ENCODE measurements around the gene CAPN3.

CAPN3 gene

DNA sequence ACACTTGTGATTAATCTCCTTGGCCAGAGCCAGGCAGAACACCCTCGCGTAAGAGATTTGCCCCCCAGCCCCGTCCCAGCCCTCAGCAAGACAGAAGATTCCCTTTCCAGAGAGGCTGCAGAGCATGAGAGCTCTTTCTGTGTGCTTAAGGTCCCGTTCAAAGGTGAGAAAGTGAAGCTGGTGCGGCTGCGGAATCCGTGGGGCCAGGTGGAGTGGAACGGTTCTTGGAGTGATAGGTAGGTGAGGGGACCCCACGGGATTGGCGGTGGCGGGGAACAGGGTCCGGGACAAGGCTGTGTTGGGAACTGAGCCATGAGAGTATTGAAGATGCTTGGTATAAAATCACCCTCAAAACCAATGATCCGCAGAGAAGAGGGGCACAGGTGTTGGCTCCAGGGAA lies 34.8 kb downstream of the CAPN3 start:
- DNase-seq (ENCODE audit: low read depth in 3 of 3): no peak

DNA sequence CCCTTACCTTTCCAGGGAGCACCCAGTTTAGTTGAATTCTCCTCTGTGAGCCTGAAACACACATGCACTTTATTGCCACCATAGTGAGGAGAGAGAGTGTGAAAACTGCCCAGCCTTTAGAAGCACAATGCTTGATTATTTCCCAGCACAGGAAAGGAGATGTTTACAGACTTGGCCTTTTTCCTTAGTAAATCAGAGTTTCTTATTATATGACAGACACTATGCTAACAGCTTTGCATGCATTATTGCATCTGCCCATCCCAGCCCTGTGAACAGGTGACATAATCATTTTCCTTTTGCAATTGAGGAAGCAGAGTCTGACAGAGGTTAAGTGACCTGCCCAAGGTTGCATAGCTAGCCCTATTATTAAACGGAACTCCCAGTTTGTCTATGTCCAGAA lies 36.5 kb downstream of the CAPN3 start:
- DNase-seq (ENCODE audit: low read depth in 3 of 3): no peak

- DNase-seq (ENCODE audit: low read depth in 3 of 3): no peak
Measured at GRCh38 chr15:42401544-42402454, 42.5 kb downstream of the CAPN3 start.

DNA sequence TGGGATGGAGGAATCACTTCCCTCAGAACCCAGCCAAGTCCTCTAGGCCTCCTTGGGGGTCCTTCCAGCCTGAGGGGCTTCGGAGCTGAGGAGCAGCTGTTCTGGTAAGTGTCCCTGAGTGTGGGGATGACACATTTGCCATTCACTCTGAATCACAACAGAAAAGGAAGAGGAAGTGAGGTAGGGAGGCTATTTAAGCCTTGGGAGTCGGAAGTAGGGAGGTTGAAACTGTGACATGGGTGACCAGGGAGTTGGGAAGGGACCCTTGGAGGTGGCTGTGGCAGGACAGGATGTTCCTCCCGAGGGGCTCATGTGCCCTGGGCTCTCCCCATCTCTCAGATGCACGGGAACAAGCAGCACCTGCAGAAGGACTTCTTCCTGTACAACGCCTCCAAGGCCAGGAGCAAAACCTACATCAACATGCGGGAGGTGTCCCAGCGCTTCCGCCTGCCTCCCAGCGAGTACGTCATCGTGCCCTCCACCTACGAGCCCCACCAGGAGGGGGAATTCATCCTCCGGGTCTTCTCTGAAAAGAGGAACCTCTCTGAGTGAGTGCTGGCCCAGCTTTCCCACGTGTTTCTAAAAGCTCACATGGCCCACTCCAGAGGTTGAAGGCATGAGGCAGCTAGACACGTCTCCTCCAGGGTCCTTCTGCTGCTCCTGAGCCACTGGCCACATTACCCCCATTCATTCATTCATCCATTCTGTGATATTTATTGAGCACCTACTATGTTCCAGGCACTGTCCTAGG lies 43.3 kb downstream of the CAPN3 start:
- no peak for DNase-seq (ENCODE audit: low read depth in 3 of 3)

GRCh38 chr15:42403389-42403788 lies 44.1 kb downstream of the CAPN3 start:
- no peak for DNase-seq (ENCODE audit: low read depth in 3 of 3)

DNA sequence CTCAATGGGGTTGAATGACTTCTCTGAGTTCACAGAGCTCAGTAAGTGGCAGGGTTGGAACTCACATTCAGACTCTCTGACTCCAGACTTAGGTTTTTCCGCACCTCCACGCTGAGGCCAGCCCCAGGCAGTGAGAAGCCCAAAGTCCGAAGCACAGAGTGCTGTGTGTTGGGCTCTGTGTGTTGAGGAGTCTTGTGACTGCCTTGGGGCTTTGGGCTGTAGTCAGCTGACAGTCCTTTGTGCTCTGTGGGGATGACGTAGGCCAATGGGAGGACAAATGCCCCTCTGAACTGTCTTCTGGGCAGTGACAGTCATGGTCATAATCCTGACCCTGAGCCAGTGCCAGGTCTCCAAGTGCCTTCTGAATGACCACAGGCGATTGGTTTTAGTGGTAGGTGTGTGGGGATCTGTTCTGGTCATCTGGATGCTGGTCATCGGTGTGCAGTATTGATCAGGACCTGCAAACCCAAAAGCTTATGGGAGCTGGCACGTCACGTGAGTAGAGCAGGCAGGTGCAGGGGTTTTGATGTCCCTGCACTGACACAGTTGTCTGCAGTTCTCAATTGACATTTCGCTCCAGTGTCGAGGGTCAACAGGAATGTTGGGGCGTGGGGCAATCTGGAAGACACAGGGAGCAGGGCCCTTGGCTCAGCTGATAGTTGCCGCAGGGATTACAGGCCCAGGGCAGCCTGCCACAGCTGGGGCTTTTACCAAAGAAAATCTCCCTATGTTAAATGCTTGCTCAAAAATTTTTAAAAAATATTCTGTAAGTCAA lies 45.3 kb downstream of the CAPN3 start:
- no peak for DNase-seq (ENCODE audit: low read depth in 3 of 3)

DNA sequence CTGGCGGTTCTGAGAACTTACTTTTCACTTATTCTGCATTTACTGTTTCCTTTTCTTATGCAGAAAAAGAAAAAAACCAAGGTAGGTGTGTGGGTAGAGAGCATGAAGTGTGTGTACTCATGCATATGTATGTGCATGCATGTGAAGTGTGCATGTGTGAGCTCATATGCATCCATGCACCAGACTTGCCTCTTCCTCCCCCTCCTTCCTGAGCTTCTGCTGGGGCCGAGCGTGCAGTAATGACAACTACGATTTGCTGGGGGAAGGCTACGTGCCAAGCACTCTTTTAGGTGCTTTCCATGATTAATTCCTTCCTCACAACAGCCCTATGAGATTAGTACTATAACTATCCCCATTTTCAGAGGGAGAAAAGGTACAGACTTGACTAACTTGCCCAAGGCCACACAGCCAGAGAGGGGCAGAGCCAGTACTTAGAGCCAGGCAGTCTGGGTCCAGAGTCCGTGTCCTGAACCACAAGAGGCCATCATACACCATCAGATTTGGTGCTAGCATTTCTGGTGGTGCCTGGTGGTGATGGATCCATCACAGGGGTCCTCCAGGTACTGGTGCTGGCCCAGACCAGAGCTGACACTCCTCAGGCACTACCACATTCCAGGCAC lies 46.7 kb downstream of the CAPN3 start:
- no peak for DNase-seq (ENCODE audit: low read depth in 3 of 3)

GRCh38 chr15:42408178-42408577 lies 48.9 kb downstream of the CAPN3 start:
- no peak for DNase-seq (ENCODE audit: low read depth in 3 of 3)

DNA sequence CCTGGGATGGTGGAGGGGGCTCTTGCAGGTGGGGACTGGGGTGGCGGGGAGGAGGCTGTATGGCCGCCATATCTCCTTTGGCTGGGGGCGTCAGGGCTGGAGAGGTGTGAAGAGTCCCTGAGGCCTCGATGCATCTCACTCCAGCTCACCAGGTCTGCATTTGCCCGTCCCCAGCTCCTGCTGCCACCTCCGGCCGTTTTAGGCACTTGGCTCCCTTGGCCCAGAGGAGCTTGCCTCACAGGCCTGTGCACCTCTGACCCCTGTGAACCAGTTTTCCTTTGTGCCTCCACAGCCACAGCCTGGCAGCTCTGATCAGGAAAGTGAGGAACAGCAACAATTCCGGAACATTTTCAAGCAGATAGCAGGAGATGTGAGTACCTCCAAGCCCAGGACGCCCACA lies 49.7 kb downstream of the CAPN3 start:
- no peak for DNase-seq (ENCODE audit: low read depth in 3 of 3)

DNA sequence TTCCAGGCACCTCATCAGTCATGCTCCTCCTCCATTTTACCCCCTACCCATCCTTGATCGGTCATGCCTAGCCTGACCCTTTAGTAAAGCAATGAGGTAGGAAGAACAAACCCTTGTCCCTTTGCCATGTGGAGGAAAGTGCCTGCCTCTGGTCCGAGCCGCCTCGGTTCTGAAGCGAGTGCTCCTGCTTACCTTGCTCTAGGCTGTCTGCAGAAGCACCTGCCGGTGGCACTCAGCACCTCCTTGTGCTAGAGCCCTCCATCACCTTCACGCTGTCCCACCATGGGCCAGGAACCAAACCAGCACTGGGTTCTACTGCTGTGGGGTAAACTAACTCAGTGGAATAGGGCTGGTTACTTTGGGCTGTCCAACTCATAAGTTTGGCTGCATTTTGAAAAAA lies 52.6 kb downstream of the CAPN3 start:
- no peak for DNase-seq (ENCODE audit: low read depth in 3 of 3)

DNA sequence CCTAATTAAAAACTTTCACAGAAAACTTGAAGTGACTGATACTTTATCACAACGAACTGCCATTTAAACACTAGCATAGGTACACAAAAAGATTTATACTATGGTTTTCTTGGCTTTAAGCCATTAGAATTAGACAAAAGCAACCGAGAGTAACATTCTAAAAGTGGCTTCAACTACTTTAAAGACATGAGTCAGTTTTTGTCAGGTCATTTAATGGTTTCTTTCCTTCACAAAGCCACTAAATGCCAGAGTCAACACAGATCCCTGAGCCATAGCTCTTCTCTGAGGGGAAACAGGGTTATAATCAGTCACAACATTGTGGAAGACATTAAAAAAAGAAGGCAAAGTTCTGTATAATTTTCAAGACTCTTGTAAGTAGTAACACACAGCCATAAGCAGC lies 54.6 kb downstream of the CAPN3 start:
- DNase-seq (ENCODE audit: low read depth in 3 of 3): no peak

- no peak for DNase-seq (ENCODE audit: low read depth in 3 of 3)
Measured at GRCh38 chr15:42419369-42419768, 60.1 kb downstream of the CAPN3 start.

DNA sequence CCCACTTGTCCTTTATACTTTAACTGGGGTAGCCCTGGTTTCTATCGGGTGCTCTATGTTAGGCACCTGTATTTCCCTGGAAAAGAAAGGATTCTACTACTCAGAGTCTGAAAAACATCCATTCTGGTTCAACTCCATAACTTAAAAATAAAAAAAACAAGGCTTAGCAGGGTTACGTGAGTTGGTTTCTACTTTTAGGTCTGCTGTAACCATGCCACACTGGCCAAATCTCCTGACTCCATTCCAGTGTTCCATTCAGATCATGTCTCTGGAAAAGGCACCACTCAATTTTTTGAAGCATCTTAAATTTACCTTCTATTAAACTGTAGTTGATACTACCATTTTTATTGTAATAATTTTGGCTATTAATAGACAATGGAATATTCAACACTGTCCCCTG lies 62.1 kb downstream of the CAPN3 start:
- DNase-seq (ENCODE audit: low read depth in 3 of 3): no peak

- no peak for DNase-seq (ENCODE audit: low read depth in 3 of 3)
Measured at GRCh38 chr15:42427429-42428223, 68.3 kb downstream of the CAPN3 start.

DNA sequence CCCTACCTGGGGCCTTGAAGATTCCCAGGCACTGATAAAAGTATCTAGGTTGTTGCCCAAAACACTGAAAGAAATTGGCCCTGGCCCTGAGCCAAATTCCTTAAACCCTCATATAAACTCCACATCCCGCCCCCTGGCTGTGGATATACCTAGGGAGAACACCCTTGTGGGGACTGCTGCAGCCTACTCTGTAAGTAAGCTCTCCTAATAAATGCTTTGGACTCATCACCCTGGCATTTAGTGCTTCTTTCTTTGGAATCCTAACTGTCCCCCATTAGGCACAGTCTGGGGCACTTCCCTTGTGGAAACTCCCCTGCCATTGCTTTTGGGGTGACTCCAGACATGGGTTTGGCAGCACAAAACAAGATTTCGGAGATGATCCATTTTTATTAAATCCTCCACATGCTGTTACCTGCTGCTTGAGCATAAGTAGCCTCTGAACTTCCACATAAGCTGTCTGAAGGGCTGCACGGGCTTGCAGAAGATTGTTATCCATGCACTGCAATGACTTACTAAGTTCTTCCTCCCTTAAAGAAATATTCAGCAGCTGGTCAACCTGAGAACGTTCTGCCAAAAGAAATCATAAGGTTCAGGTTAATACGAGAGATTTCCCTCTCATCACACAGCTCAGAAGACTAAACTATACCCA lies 85.2 kb downstream of the CAPN3 start:
- DNase-seq (ENCODE audit: low read depth in 3 of 3): no peak

GRCh38 chr15:42445551-42445950 lies 86.2 kb downstream of the CAPN3 start:
- DNase-seq (ENCODE audit: low read depth in 3 of 3): no peak

DNA sequence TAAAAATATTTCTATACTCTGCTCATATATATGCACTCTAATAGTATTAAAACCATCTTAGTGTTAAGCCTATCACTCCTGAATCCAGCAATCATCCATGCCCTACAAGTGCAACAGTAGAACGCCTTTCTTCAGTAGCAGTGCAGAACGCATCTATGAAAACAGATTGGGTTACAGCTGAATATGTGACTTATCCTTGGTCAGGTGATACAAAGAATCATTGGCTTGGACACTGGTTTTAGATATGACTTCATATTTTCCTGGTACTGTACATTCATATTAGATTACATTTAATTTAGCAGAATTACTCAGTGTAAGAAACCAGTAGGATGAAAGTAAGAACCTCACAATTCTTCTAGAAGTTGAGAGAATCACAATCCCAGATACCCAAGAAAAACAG lies 88.3 kb downstream of the CAPN3 start:
- no peak for DNase-seq (ENCODE audit: low read depth in 3 of 3)

GRCh38 chr15:42448281-42448680 lies 89.0 kb downstream of the CAPN3 start:
- DNase-seq (ENCODE audit: low read depth in 3 of 3): no peak

- no peak for DNase-seq (ENCODE audit: low read depth in 3 of 3)
Measured at GRCh38 chr15:42449770-42450424, 90.6 kb downstream of the CAPN3 start.

- no peak for DNase-seq (ENCODE audit: low read depth in 3 of 3)
Measured at GRCh38 chr15:42450425-42450790, 91.1 kb downstream of the CAPN3 start.
